Left hindlimb (tissue), 1 donor: ENCODE measurements around the gene ZNF236.

Source experiments
- DNase-seq: peaks from one replicate; pipeline ENCODE4 v3.0.0-alpha.2; 2018

ZNF236 gene

GRCh38 chr18:76821875-76822505 lies 367 bp upstream of the ZNF236 start:
- DNase-seq, result peak; percentile 66

GRCh38 chr18:76823161-76823538 lies 793 bp downstream of the ZNF236 start:
- no peak for DNase-seq

DNA sequence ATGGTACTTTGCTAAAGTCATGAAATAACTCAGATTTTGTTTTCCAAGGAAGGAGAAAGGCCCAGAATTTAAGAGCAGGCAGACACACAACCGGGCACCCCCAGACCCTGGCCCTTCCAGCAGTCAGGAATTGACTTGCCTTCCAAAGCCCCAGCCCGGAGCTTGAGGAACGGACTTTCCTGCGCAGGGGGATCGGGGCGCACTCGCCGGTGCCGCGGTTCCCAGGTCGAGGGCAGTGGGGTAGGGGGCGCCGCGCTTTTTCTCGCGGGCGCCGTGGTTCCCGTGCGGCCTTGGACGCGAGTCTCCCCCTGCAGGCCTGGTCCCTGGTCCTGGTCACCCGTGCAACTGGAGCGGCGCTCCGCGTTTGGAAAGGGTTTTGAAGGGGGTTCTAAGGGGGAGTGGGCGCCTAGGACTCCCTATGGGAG lies 1.2 kb downstream of the ZNF236 start:
- DNase-seq, result peak; percentile 66

DNA sequence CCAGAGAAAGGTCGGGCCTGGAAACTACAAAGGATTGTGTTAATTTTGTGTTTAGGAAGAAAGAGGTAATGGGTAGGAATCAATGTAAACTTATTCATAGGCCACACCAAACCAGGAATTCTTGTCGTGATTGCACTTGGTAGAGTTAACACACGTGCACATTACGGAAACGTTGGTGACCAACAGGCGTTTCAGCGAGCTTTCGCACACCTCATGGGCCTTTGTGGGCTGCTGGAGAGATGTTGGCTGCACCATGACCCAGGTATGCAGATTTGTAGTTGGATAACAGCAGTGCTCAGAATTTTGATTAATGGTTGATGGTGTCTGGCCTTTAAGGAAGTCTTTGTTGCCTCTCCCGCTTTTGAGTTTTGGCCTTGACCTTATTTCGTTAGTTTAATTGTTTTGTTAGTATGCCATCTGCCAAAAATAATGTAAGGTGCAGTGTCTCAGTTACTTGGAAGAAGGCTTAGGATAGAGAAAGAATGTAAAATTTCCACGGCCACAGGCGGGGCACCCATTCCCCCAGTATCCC lies 1.9 kb downstream of the ZNF236 start:
- no peak for DNase-seq

- DNase-seq, result no peak
Observed at GRCh38 chr18:76824754-76825153, 2.4 kb downstream of the ZNF236 start.

DNA sequence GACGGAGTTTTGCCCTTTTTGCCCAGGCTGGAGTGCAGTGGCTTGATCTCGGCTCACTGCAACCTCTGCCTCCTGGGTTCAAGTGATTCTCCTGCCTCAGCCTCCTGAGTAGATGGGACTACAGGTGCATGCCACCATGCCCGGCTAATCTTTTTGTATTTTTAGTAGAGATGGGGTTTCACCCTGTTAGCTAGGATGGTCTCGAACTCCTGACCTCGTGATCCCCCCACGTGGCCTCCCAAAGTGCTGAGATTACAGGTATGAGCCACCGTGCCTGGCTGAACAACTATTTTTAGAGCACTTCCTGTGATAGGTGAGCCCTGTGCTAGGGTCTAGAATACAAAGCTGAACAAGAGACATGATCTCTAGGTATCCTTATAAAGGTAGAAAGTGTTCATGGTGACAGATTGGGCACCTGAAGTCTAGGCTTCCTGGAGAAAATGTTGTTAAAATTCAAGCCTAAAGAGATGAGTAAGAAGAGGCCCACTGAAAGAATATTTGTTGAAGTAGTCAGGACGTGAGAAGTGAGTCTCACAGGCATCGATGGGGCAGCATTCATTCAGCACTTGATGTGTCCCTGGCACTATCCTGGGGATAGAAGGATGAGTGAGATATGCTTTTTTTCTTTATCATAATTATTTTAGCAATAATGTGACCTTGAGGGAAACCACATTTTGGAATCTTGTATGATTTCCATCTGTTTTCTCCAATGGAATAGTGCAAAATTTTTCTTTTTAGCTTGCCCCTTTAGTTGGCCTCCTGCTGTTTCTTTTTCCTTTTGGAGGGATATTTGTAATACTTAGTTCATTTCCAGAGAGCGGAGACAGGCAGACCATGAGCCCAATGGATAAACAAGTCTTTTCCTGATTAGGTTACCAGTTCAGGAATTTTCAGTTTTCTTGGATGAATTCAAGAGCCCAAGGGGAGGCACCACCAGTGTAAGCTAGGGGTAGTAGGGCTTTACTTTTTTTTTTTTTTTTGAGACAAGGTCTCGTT lies 5.1 kb downstream of the ZNF236 start:
- DNase-seq, result no peak

DNA sequence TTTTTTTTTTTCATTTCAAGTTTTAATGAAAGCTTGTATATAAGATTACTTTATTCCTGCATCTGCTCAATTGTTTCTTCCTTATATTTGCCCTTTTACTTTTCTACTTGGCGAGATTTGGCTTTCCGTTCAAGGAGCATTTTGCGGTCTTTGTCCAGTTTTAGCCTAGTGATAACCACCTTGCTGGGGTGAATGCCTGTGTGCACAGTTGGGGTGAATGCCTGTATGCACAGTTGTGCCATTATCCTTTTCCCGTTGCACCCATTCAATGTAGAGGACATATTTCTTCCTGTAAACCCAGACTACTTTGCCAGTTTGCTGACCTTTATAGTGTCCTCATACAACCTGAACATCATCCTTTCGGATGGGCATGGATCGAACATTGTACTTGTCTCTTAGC lies 12.0 kb downstream of the ZNF236 start:
- no peak for DNase-seq

DNA sequence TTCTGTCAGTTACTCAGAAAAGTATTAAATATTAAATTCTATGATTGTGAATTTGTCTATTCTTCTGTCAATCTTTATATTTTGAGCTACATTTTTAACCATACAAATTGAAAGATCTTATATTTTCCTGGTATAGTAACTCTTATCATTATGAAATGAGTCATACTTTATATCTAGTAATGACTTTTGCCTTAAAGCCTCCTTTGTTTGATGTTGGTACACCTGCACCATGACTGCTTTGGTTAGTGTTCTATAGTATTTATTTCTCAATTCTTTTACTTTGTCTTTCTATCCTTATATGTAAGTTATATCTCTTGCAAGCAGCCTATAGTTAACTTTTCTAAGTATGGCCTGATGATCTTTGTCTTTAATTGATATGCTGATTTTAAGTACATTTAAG lies 13.0 kb downstream of the ZNF236 start:
- DNase-seq, result no peak

DNA sequence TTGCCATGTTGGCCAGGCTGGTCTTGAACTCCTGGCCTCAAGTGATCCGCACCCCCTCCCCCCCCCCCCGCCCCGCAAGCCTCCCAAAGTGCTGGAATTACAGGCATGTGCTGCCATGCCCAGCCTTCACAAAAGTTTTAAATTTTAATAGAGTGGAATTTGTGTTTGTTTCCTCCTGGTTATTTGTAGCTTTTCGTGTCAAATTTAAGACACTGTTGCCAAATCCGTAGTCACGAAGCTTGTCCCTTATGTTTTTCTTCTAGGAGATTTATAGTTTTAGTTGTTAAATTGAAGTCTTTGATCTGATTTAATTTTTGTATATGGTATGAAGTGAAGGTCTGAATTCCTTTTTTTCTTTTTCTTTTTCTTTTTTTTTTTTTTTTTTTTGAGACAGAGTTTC lies 14.7 kb downstream of the ZNF236 start:
- no peak for DNase-seq

GRCh38 chr18:76838182-76838581 lies 15.8 kb downstream of the ZNF236 start:
- DNase-seq, result no peak

- DNase-seq, result no peak
Observed at GRCh38 chr18:76839086-76839794, 16.9 kb downstream of the ZNF236 start.

DNA sequence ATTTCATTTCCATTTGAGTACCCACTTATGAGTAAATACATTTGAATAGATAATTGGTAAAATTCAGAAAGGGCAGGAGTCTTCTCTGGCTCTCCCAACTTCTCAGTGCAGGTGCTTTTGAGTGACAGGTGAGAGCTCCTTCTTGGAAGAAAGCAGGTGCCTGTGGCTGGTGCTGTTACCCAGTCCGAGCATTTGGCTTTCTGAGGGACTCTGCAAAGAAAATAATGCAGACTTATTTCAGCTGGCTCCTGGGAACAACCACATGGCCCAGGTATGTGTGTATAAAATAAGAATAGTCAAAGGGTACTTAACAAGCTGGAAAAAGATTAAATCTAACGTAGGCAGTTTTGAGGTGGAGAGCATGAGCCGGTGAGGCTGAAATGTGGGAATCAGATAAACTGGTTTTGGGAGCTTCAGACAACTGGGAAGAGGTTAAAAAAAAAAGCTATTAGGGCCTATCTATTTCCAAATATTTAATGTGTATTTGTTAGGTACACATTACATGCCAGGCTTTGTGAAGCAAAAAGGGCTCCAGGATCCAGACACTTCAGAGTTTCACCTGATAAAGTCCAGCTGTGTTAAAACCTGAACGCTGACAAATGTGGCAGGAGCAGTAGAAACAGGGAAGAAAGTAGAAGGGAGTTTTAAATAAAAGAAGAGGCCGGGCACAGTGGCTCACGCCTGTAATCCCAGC lies 20.6 kb downstream of the ZNF236 start:
- DNase-seq, result no peak

GRCh38 chr18:76844144-76844543 lies 21.8 kb downstream of the ZNF236 start:
- DNase-seq, result no peak

- DNase-seq, result no peak
Observed at GRCh38 chr18:76844742-76845477, 22.6 kb downstream of the ZNF236 start.

DNA sequence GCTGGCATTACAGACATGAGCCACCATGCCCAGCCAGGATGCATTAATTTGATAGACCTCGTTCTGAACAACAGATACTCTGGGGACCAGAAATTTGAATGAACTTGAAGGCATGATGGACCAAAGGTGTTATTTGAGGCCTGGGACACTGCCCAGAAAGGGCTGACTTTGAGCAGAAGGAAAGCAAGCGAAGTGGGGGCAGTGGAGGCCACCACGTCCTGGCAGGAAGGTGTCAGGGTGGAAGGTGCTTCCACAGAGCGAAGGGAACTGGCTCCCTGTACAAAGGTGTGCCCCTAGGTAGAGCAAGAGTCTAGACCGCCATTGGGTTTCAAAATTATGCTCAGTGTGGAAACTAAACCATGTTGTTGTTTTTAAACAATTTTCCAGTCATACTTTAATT lies 23.9 kb downstream of the ZNF236 start:
- DNase-seq, result no peak

GRCh38 chr18:76847916-76848315 lies 25.6 kb downstream of the ZNF236 start:
- DNase-seq, result no peak

DNA sequence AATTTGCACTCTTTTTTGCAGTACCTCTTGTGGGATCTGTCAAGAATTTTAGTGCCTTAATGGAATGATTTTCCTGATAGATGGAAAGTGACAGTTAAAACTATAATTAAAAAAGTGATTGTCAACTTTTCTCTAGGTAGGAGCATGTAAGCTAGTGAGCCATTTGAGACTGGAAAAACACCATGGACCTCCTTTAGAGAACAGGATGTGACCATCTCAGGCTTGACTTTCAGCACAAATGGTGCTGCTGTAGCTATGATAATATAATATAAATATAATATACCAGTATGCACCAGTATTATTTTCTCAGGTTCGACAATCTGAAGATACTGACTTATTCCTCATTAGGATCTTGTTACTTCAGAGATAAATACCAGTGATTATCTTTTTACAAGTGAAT lies 27.8 kb downstream of the ZNF236 start:
- no peak for DNase-seq

- no peak for DNase-seq
Observed at GRCh38 chr18:76855594-76855993, 33.2 kb downstream of the ZNF236 start.

DNA sequence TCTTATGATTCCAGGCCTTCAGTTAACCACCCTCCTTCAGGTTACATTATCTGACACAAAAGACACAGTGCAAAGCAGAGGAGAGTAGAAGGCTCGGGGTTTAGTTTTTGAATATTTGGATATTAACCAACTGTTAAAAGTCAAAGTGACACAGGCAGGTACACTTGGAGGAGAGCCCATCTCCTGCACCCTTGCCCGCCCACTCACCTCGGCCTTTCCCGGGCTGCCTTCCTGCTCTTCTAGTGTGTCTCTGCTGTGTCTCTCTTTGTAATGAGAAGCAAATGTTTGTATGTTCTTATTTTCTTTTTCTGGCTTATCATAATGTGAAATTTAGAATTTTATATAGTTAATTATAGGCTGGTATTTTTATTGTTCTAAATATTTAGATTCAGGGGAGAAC lies 35.1 kb downstream of the ZNF236 start:
- no peak for DNase-seq

DNA sequence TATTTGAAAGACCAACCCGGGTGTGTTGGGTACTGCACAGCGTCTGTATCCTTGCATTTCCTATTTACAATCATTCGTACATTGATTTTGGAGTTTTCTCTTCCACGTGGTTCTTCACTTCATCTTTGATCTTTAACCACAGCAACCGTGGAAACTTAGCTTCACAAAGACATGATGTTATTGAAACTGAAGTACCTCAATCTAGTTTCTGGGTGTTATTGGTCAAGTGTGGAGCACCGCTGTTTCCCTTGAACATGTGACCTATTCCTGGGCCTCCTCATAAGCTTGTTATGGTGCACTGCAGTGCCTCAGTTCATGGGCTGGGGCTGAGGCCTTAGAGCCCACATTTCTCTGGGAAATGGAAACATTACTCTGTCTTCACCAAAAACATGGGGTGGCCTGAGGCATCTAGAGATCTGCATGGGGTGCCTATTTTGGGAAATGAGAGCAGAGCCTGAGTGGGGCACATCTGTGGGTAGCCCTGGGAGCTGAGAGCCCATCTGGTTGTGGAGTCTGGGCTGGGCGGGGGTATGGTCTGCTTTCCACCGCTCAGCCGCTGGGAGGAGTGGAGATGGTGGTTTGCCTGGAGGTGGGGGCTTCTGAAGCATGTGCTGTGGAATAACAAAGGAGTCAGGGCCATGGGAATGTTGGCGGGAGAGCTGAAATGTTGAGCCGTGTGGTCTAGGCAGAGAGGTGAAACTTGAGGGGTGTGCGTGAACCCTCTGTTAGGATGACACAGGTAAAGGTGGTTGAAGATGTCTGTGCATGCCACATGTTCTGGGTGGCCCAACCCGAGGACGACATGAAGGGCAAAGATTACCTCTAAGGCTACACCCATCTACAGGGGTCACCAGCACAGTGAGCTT lies 37.4 kb downstream of the ZNF236 start:
- DNase-seq, result no peak

DNA sequence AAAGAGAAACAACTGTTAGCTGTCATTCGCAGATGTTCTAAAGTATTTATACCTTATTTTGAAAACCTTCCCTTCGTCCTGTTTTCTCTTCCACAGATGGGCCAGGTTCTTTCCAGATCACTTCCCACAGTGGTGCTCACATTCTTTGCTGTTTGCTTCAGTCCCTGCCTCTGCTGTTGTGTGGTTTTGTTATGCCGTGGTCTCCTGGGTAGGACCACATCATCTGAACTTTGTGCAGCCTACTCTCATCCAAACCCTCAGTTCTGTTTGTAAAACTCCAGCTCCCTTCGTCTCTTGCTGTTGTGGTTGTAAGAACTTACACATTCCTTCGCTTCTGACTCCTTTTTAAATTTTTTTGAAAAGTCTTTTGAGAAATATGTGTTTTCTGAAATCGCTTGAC lies 38.1 kb downstream of the ZNF236 start:
- DNase-seq, result no peak
